Thoracic aorta (tissue), 2 donors: ENCODE results near the gene FHIP2A. TPM values are rescaled to one million over a fixed set of nuclear protein-coding genes. Genes with fewer than 3 reads are reported as not detected.
"Not testable (repeated sequence)": the region's sequence is repeated elsewhere in the genome, so short reads cannot be mapped to it uniquely, and the experiment has no call there.

Source experiments
- ATAC-seq: fragments of 150-250 bp; one replicate; pipeline ENCODE4 v1.8.0; 2017; ENCODE audit warnings: low read depth; ENCODE audit not compliant: insufficient number of reproducible peaks, low FRiP score
- DNase-seq: peaks from one replicate; pipeline ENCODE4 v3.0.0-alpha.2; 2020; ENCODE audit warnings: low spot score
- H3K27ac ChIP-seq, 2 donors: fragments of 200-600 bp; sonication (generic); 1 replicate in 1 of 2; 2 replicates in 1 of 2; pipeline ENCODE4 v1.5.1; 2016; ENCODE audit warnings: mild to moderate bottlenecking in 2 of 2, moderate library complexity in 2 of 2
- H3K27me3 ChIP-seq: fragments of 200-600 bp; sonication (generic); replicated peaks from 2 replicates; pipeline ENCODE4 v1.6.0; 2016; ENCODE audit warnings: mild to moderate bottlenecking; ENCODE audit not compliant: insufficient read depth
- H3K36me3 ChIP-seq: fragments of 200-600 bp; sonication (generic); one replicate; pipeline ENCODE4 v1.5.1; 2016
- H3K4me1 ChIP-seq, 2 donors: fragments of 200-600 bp; sonication (generic); 1 replicate in 1 of 2; 2 replicates in 1 of 2; pipeline versions ENCODE4 v1.5.1 to v1.6.0; 2016; ENCODE audit warnings: low read depth in 2 of 2, mild to moderate bottlenecking in 1 of 2; ENCODE audit not compliant: control insufficient read depth in 1 of 2
- H3K4me3 ChIP-seq: fragments of 200-600 bp; sonication (generic); 2 replicates; pipeline ENCODE4 v1.5.1; 2016; ENCODE audit warnings: mild to moderate bottlenecking
- H3K9me3 ChIP-seq: fragments of 200-600 bp; sonication (generic); 2 replicates; pipeline ENCODE4 v1.5.1; 2016
- total RNA-seq, 2 donors: library from RNA; depleted of rRNA; stranded (reverse); fragments of >200 nt; gene quantifications; one replicate each; pipeline versions ENCODE4 v1.1.0 to v1.2.3, GENCODE V29; 2016
- TF ChIP-seq, protein P1 (sequence below): fragments of 200-600 bp; sonication (generic); IDR thresholded peaks from one replicate; pipeline ENCODE4 v1.5.1; 2019; ENCODE audit warnings: antibody characterized with exemption

FHIP2A gene
- total RNA-seq, 2 donors from 2014 or later = 38.4 to 70.5 TPM

DNA sequence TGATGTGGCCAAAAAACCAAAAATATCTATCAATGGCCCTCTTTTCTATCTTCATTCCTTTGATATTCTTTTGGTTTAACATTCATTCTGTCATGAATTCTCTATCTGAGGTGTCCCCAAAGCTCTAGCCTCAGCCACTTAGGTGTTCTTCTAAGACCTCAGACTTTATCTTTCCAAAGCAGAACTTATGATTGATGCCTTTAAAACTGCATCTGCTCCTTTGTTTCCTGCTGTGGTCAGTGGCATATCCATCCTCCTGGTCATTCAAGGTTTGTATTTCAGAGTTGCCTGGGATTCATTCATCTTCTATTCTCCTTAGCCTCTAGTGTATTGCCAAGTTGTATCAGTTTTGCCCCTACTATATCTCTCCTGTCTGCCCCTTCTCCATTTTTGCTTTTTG lies 30.6 kb downstream of the FHIP2A start:
- TF ChIP-seq, protein P1, sequence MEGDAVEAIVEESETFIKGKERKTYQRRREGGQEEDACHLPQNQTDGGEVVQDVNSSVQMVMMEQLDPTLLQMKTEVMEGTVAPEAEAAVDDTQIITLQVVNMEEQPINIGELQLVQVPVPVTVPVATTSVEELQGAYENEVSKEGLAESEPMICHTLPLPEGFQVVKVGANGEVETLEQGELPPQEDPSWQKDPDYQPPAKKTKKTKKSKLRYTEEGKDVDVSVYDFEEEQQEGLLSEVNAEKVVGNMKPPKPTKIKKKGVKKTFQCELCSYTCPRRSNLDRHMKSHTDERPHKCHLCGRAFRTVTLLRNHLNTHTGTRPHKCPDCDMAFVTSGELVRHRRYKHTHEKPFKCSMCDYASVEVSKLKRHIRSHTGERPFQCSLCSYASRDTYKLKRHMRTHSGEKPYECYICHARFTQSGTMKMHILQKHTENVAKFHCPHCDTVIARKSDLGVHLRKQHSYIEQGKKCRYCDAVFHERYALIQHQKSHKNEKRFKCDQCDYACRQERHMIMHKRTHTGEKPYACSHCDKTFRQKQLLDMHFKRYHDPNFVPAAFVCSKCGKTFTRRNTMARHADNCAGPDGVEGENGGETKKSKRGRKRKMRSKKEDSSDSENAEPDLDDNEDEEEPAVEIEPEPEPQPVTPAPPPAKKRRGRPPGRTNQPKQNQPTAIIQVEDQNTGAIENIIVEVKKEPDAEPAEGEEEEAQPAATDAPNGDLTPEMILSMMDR = no peak
- no peak overlapping the region for H3K27ac ChIP-seq
- H3K36me3 ChIP-seq = peaks cover 42% of the 10 kb centered on the region
- H3K4me1 ChIP-seq = peaks cover 10 to 18% of the 10 kb centered on the region in 2 donors
- H3K27me3 ChIP-seq = no peaks in the 10 kb centered on the region
- ATAC-seq = no peak
- no peaks in the 10 kb centered on the region for H3K9me3 ChIP-seq
- no peak for DNase-seq
- no peak overlapping the region for H3K4me3 ChIP-seq

DNA sequence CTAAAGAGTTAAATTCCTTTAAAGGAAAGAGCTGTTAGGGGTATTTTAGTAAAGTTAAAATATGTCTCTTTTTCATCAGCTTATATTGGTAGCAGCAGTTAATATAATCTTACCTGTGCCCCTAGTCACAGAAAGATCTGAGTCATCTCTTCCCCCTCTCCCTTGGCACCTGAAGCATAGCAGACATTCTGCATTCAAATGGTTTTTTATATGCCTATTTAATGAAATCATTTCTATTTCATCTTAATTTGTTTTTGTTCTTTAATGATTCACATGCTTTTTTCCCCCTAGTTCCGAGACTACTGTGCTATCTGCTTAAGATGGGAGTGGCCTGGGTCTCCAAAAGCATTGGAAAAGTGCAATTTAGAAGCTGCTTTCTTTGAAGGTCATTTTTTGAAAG lies 33.3 kb downstream of the FHIP2A start:
- DNase-seq = no peak
- no peak for ATAC-seq
- peak overlapping the region in 1 of 2 donors; percentile 72 for H3K27ac ChIP-seq
- H3K27me3 ChIP-seq = no peaks in the 10 kb centered on the region
- no peak overlapping the region for H3K4me3 ChIP-seq
- no peaks in the 10 kb centered on the region for H3K9me3 ChIP-seq
- peaks cover 12 to 26% of the 10 kb centered on the region in 2 donors for H3K4me1 ChIP-seq
- H3K36me3 ChIP-seq = peaks cover 28% of the 10 kb centered on the region
- TF ChIP-seq, protein P1 = no peak

- peaks cover 26% of the 10 kb centered on the region for H3K36me3 ChIP-seq
- peak overlapping the region; percentile 62 to 72 for H3K27ac ChIP-seq
- TF ChIP-seq, protein P1 = no peak
Measured at GRCh38 chr10:114855776-114856543, 34.4 kb downstream of the FHIP2A start.

GRCh38 chr10:114856544-114857287 lies 35.1 kb downstream of the FHIP2A start:
- H3K4me3 ChIP-seq = peak overlapping the region; percentile 50
- no peak for ATAC-seq

More at GRCh38 chr10:114855776-114856543, 34.4 kb downstream of the FHIP2A start:
- no peak overlapping the region for H3K4me3 ChIP-seq
- H3K4me1 ChIP-seq = peaks cover 12 to 26% of the 10 kb centered on the region in 2 donors
- DNase-seq (no peak), ATAC-seq (no peak)
- H3K27me3 ChIP-seq = no peaks in the 10 kb centered on the region
- H3K9me3 ChIP-seq = no peaks in the 10 kb centered on the region

GRCh38 chr10:114857288-114857565 lies 35.6 kb downstream of the FHIP2A start:
- Histone ChIP-seq H3K36me3 (peaks cover 31% of the 10 kb centered on the region), H3K4me1 (peaks cover 12 to 26% of the 10 kb centered on the region in 2 donors), H3K4me3 (peak overlapping the region; percentile 50), H3K27ac (peak overlapping the region; percentile 62 to 72)
- not testable (repeated sequence) for H3K27me3 ChIP-seq, ATAC-seq, DNase-seq, H3K9me3 ChIP-seq

More at GRCh38 chr10:114856544-114857287, 35.1 kb downstream of the FHIP2A start:
- Histone ChIP-seq H3K4me1 (peaks cover 12 to 26% of the 10 kb centered on the region in 2 donors), H3K27ac (peak overlapping the region; percentile 62 to 72), H3K36me3 (peaks cover 33% of the 10 kb centered on the region), H3K27me3 (no peaks in the 10 kb centered on the region), H3K9me3 (no peaks in the 10 kb centered on the region)
- TF ChIP-seq, protein P1 = no peak
- DNase-seq = no peak
